Measurements from ENCODE around the gene CDC42EP1.
"Not testable (repeated sequence)": the region's sequence is repeated elsewhere in the genome, so short reads cannot be mapped to it uniquely, and the experiment has no call there.

Gene CDC42EP1

DNA sequence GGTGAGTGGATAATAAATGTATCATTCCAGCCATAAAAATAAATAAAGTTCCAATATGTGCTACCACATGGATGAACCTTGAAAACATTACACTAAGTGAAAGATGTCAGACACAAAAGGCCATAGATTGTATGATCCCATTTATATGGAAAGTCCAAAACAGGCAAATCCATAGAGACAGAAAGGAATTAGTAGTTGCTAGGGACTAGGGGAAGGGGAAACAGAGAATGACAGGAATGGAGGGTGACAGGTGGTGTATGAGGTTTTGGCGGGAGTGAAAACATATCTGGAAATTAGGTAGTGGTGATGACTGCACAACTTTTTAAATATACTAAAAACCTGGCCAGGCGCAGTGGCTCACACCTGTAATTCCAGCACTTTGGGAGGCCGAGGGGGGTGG lies 25.8 kb upstream of the CDC42EP1 start:
- DNase-seq (ENCODE audit: low read depth) = no peak

DNA sequence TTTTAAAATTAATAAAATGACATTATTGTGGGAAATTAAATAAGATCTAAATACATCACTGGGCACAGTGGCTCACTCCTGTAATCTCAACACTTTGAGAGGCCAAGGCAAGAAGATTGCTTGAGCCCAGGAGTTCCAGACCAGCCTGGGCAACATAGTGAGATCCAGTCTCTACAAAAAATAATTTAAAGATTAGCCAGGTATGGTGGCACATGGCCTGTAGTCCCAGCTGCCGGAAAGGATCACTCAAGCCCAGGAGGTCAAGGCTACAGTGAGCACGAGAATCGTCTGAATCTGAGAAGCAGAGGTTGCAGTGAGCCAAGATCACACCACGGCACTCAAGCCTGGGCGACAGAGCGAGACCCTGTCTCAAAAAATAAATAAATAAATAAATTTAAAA lies 25.1 kb upstream of the CDC42EP1 start:
- no peak for DNase-seq (ENCODE audit: low read depth)

DNA sequence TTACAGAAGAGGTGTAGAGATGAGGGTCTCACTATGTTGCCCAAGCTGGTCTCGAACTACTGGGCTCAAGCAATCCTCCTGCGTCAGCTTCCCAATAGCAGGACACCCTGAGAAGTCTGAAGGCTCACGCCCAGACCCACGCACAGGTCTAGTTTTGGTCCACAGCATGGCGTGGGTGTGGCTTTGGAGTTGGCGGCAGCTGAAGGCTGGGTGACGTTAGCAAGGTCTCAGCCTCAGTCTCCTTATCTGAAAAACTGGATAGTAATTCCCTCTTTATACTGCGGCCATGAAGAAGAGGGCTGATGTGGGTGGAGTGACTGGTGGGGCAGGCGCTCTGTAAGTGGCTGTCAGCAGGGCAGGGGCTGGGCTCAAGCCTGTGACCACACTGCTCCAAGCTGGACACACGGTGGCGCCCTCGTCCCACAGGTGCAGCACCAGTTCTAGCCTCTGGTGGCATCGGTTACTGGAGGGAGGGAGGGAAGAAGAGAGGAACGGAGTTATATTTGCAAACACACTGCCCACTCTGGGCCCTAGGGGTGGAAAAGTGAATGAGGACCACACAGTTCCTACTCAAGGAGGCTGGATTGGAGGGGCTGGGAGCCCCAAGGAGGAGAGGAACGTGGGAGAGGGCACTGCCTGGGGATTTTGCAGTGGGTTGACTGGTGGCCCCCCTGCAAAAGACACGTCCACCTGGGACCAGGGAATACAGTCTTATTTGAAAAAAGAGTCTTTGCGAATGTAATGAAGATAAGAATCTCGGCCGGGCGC lies 21.5 kb upstream of the CDC42EP1 start:
- peak; percentile 79 for DNase-seq (ENCODE audit: low read depth)

DNA sequence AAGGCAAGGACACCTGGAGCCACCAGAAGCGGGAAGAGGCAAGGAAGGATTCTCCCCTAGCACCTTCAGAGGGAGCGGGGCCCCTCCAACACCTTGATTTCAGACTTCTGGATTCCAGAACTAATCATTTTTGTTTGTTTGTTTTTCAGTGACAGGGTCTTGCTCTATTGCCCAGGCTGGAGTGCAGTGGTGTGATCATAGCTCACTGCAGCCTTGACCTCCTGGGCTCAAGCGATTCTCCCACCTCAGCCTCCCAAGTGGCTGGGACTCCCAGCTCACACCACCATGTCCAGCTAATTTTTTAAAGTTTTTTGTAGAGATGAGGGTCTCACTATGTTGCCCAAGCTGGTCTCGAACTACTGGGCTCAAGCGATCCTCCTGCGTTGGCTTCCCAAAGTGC lies 20.5 kb upstream of the CDC42EP1 start:
- DNase-seq (ENCODE audit: low read depth) = not testable (repeated sequence)

DNA sequence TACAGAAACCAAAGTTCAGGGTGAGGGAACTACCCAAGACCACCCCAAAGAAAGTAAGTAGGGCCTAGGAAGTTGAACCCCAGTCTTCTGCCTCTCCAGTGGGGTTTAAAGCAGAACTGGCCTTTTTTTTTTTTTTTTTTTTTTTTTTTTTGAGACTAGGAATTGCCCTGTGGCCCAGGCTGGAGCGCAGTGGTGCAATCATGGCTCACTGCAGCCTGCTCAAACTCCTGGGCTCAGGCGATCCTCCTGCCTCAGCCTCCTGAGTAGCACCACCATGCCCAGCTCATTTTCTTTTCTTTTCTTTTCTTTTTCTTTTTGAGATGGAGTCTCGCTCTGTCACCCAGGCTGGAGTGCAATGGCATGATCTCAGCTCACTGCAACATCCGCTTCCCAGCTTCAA lies 17.9 kb upstream of the CDC42EP1 start:
- not testable (repeated sequence) for DNase-seq (ENCODE audit: low read depth)

DNA sequence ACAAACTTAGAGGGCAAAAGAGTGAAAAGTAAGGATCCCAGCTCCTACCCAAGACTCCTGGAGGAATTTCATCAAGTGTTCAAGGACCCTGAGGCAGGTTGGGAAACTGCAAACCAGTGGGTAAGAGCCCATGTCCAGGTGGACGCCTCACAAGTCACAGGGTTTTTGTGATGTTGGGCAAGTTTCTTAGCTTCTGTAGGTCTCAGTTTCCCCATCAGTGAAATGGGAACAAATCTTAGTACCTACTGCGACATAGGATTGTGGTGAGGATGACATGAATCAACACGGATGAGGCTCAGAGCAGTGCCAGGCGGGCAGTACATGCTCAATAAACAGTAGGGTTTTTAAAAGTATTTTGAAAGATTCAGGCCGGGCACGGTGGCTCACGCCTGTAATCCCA lies 17.3 kb upstream of the CDC42EP1 start:
- no peak for DNase-seq (ENCODE audit: low read depth)

DNA sequence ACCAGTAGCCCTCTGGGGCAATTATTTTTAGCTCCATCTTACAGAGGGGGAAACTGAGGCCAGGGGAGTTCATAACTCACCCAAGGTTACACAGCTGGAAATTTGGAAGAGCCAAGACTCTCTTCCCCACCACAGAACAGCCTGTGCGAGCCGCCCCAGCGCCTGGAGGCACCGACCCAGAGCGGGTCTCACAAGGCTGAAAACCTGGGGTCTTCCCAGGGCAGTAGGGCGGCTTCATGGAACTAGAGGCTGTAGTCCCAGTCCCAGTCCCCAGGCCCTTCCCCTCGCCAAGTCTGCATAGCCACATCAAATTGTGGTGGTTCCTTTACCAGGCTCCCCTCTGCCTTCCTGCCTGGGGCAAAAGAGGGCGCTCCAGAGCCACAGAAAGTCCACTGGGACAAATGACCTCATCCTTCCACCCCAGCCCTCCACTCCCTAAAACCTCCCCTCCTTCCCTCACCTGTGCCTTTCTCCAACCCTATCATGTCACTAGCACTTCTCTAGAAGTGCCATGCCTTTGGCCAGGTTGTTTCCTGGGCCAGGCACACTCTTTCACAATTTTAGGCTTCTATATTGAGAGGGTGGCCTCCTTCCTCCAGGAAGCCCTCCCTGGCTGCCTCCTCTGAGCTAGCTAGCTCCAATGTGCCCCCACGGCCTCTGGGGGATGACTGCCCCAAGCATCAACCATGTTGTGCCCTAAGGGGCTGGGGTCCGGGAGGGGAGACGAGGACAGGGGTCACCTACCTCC lies 15.2 kb upstream of the CDC42EP1 start:
- DNase-seq (ENCODE audit: low read depth) = no peak

DNA sequence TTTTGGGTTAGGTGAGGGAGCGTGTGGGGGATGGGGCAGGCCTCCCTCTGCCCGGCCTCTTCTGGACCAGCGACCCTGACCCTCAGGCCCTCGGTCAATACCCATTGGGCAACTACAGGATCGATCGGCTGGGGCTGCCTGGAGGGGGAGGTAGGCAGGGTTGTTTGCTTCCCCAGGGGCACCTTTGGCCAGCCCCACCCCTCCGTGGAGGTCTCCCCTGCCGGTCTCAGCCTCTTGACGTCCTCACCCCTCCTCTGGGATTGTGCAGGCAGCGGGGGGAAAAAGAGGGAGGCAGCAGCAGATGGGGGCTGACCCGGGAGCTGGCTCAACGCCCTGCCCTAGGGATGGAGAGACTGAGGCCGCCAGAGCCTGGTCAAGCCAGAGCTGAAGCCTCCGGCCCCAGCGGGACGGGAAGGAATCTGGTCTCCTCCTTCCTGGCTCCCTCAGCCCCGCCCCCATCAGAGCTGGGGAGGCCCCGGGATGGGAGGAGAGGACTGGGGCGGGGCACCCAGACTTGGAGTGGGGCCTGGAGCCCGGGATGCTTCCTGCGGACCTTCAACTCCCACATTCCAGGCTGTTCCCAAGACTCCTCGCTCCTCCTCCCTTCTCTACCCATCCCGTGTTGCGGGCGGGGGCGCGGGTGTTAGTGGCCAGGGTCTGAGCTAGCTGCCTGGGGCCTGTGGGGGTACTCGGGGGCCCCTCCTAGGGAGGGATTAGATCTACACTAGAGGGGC lies 14.4 kb upstream of the CDC42EP1 start:
- no peak for DNase-seq (ENCODE audit: low read depth)

DNA sequence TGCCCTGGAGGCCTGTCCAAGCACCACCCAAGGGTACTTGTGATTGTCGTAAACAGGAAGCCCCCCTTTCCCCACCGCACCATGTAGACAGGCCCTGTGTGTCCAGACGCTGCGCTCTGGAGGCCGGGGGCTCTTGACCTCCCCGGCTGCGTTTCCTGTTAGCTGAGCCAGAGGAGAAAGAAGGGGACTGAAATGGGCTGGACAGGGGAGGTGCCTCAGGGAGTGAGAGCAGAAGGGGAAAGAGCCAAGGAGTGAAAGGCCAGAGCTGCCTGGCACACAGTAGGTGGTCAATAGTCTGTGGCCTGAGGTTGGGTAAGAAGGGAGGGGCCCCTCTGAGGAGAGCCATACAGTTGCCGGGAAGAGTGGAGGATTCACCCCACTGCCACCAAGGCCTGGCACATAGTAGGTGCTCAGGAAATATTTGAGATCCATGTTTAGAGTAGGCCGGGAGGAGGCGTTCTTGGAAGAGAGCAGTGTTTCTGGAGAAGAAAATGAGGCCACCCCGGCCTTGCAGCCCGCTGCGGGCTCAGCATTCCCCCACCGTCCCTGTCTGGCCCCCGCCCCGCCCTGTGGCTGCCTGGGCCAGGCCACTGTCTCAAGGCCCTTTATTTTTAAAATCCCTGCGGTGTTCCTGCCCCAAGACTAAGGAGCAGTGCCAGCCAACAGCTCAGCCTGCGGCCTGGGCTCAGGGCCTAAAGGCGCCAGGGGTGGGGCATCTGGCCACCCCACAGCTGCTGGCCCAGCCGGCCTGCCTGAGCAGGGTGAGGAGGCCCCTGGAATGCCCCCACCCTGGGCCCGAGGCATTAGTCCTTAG lies 13.6 kb upstream of the CDC42EP1 start:
- no peak for DNase-seq (ENCODE audit: low read depth)

DNA sequence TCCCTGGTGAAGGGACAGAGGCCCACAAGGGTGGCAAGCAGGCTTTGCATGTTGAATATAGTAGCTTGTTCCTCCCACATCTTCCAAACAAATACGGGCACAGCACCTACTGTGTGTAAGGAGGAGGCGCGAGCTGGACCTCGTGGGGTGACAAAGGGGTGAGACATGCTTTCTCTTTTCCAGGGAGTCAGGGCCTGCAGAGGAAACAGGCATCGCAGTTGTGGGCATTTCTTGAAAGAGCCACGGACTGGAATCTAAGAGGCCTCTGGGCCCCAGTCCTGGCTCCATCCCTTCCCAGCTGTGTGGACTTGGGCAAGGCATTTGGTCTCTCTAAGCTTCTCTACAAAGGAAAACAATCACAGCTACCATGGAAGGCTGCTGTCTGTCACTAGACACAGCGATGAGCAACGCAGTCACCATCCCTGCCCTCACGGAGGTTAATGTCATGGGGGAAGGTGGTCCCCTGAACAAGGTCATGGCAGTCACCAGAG lies 13.0 kb upstream of the CDC42EP1 start:
- DNase-seq (ENCODE audit: low read depth) = no peak

DNA sequence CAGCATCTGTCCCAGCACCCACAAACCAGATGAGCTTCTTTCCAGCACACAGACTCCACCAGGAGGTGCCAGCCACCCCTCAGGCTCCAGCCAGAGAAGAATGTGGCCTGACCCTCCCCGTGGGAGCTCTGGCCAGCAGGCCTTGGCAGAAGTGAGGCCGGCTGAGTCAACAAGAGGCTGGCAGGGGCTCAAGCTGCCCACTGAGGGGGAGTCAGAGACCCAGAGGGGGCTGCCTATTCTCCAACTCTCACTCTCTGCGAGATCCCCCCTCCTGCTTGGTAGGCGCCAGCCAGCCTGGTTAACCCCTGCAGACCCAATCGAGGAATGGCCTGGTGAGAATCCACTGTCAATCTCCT lies 10.6 kb upstream of the CDC42EP1 start:
- DNase-seq (ENCODE audit: low read depth) = no peak

DNA sequence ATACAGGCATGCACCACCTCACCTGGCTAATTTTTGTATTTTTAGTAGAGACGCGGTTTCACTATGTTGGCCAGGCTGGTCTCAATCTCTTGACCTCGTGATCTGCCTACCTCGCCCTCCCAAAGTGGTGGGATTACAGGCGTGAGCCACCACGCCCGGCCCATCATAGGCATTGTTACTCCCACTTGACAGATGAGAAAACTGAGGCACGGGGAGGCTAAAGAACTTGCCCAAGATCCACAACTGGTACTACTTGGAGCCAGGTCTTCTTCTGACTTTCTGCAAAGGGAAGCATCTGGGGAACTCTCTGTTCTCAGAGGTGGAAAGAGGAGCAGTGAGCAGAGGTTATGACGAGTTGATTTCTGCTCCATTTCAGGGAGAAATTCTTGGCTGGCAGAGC lies 9.4 kb upstream of the CDC42EP1 start:
- DNase-seq (ENCODE audit: low read depth) = not testable (repeated sequence)

DNA sequence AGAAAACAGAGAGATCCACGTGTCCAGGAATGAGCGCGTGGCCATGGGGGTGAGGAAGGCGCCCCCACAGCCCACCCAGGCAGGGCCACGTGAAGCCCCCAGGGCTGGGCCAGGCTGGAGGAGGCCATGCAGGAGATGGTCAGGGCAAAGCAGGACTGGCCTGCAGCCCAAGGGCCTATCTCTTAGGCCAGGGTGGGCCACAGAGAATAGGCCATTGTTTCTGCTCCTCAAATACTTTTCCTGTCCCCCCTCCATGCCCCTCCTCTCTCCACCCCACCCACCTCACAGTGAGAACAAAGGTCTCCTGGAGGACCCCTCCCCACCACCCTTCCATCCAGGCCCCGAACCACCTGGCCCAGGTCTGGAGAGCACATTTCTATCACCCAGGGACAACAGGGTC lies 8.3 kb upstream of the CDC42EP1 start:
- DNase-seq (ENCODE audit: low read depth) = no peak

DNA sequence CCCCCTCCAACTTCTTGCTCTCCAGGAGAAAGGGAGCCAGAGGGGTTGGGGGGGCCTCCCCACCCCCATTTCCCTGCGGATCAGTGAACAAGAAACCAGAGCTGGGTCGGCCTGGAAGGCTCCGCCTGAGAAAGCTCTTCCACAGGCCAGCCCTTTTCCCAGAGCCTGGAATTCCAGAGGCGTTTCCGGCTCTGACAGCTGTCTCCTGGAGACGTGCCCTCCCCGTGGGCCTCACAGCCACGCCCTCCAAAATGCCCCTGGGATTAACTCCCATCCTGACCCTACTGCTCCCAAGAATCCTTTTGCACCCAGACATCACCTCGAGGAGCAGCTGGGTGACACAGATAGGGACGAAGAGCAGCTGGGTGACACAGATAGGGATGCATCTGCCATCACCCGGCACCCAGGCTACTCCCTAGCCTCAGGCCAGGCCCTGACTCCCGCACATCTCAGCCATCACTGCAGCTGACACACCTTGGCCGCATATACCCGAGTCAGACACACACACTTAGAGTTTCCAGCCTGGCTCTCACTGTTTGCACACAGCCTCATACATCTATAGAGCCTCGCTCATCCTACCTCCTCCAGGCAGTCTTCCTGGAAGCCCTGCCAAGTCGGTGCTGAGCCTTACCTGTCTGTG lies 7.6 kb upstream of the CDC42EP1 start:
- DNase-seq (ENCODE audit: low read depth) = no peak

DNA sequence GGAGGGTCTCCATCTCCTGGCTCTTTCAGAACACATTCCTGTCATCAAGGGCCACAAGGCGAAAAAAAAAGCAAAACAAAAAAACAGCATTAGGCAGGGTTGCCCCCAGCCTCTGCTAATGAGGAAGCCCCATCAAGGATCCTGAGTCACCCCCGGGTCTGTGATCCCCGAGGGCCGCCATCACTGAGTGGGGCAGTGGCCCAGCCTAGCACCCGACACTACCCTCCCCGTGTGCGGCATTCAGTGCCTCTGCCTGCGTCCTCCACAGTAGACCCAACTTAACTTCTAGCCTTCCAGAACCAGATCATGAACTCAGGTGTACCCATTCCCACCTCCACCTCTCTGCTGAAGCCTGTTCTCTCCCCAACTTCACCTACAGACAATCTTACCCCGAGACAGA lies 6.6 kb upstream of the CDC42EP1 start:
- DNase-seq (ENCODE audit: low read depth) = no peak

DNA sequence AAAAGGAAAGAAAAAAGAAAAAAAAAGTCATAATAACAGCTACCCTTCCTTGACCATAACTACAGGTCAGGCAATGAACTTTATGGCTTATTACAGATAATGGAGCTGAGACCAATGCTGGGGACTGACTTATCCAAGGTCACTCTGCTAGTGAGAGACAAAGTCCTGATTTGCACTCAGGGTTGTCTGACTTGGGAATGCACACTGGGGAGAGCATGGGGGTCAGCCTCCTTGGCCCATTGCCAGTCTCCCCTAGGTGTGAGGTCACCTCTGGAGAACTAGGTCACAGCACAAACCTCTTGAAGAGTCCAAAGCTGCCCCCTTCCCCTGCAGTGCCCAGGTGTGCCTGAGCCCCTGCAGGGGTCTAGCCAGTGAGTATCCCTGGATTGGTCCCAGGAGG lies 5.3 kb upstream of the CDC42EP1 start:
- no peak for DNase-seq (ENCODE audit: low read depth)

DNA sequence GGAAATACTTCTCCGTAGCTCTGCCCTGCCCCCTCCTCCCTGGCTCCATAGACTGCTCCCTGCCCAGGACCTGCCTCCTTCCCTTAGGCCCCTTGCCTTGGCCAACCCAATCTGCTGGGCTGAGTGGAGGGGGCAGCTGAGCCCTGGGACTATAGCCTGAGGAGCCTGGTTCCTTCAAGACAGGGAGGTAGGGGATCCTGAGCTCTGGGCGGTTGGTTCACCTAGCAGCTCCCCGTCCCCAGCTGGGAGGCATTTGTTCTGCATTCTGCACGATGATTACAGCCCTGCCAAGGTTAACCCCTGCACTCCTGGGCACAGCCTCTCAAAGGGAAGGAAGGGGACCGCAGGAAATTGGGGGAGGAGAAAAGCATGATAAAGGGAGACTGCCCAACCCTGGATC lies 3.6 kb upstream of the CDC42EP1 start:
- no peak for DNase-seq (ENCODE audit: low read depth)

DNA sequence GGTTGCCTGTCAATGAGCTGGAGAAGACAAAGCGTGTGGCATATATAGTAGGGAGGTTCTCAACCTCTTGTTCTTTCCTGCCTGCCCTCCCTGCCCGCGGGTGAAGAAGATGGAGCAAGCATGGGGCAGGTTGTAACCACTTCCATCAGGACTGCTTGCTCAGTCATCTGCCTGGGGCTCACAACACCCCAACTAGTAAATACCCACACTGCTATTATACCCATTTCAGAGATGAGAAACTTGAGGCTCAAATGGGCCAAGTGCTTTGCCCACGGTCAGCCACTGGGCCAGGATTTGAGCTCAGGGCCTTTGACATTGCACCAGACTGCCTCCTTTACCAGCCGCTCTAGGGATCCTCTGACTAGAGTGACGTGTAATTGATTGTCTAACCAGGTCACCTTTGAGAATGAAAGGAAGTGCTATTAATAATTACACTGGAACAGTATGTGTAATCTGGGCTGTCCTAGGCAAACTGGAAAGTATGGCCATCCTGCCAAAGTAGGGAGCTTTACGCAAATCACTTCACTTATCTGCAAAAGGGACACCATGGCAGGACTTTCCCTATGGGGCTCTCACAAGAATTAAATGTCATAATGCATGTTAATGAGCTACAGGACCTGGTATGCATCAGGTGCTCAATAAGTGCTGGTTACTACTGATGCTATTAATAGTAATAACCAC lies 2.8 kb upstream of the CDC42EP1 start:
- DNase-seq (ENCODE audit: low read depth) = no peak

DNA sequence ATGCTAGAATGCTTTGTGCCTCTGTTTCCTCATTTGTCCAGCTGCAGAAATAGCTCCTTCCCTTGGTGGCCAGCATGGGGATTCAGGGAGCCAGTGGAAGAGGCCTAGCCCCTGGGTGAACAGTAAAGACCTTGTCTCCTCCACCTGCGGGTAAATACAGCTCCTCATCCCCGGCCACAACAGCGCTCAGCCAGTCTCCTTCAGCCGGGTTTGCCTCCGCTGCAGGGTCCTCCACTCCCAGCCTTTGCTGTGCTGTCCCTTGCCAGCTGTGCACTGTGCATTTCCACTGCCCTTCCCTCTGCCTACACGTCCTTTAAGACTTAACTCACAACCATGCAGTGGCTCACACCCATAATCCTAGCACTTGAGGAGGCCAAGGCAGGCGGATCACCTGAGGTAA lies 1.5 kb upstream of the CDC42EP1 start:
- DNase-seq (ENCODE audit: low read depth) = no peak

DNA sequence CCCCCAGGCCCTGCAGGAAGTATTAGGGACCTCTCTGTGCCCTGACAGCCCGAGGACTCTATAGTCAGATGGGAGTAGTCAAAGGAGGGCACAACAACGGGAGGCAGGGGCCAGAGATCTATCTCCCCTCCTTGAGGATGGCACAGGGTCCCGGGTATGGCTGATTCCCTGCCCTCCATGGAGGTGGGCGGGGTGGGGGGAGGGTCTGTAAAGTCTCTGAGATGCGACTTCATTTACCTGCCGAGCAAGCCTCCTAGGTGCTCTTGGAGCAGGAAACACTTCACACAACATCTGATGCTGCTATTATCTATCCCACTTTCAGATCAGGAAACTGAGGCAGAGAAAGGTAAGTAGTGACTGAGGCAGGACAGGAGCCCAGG lies 769 bp upstream of the CDC42EP1 start:
- no peak for DNase-seq (ENCODE audit: low read depth)

DNA sequence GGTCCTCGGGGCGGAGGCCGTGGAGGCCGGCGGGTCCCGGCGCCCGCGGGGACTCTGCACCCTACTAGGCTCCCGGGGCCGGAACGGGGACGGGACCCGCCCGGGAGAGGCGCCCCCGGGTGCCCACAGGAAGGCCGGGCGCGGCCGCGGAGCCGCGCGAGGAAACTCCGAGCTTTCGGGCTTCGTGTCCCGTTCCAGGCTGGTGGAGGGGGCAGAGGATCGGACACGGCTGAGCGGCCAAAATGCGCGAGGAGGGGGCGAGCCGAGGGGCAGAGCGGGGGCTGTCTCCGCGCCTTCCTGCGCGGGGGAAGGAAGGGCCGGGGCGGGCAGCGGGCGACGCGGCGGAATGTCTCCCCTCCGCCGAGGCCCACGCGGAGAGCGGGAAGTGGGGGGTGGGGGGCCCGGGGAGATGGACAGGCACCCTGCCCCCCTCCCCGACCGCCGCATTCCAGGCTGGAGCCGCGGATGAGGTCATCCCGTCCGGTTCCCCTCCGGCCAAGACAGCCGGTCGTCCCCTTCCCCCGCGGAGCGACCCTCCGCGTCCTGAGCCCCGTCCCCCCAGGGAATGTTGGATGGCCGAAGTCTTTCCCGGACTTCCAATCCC lies 430 bp downstream of the CDC42EP1 start:
- DNase-seq (ENCODE audit: low read depth) = no peak

Measured in stimulated activated CD8-positive, alpha-beta memory T cell treated with anti-CD3 and anti-CD28 coated beads, Interleukin-7, amount 100 ng/mL, for 24 hours (primary cell).